Thyroid gland (tissue), 4 donors: ENCODE results near the gene KCNMA1.

Source experiments
- CTCF ChIP-seq, 6 experiments: fragments of 200-600 bp in 3 of 6; fragments of 450-650 bp in 3 of 6; sonication (generic) in 3 of 6; IDR thresholded peaks; one replicate each; pipeline ENCODE4 v1.5.1; 2016 to 2019; ENCODE audit warnings: antibody characterized with exemption in 6 of 6, mild to moderate bottlenecking in 2 of 6, inconsistent platforms in 1 of 6, moderate library complexity in 1 of 6
- POLR2A ChIP-seq, 2 donors: fragments of 450-650 bp; IDR thresholded peaks; one replicate each; pipeline ENCODE4 v1.6.1; 2017; ENCODE audit warnings: antibody characterized with exemption in 2 of 2, mild to moderate bottlenecking in 2 of 2, moderate library complexity in 1 of 2

GRCh38 chr10:77380191-77380590 lies 257.4 kb downstream of the KCNMA1 start:
- TF ChIP-seq CTCF (IDR thresholded peaks at IDR 0.05) (no peak), POLR2A (IDR thresholded peaks at IDR 0.05) (no peak)
